ENCODE results near the gene SHANK1.

The SHANK1 gene

DNA sequence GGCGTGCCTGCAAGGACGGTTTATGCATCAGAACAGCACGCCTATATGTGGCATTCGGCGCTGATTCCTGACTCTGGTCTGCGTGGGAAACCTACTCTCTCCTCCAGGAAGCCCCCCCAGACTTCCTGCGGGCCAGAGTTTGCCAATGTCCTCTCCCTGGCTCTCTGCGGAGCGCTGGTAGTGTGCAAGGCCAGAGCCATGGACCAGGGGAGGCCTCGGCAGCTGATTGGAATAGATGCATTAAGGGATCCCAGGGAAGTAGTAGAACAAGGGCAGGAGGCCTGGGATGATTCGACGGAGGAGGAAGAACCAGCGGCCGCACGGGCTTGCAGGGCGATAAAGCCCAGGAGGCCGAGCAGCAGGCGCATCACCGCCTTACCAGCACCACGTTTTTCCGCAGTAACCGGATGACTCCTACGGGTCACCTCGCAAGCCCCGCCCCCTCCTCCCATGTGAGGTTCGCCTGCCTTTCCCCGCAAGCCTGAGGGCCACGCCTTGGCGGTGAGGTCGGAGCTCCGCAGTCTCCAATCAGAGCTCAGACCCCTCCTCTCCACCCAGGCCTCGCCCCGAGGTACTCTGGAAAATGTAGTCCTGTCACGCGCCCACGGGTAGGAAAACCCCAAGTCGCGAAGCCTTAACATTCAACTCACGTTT, 8.6 kb upstream of the SHANK1 start:
- peak; percentile 57 for DNase-seq

DNA sequence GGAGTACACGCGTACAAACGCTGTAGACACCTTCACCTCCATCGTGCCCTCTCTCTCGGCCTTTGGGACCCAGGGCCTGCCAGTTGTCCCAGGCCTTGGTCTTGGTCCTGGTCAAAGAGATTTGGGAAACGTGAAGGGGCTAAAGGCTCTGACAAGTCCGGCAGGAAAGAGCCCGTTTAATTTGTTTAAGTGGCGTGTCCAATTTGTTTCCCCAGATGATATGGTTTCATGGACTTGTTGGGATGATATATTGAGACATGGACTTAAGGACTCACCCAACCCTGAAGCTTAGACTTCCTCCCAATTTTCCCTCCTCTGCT, 6.3 kb upstream of the SHANK1 start:
- DNase-seq, result no peak

DNA sequence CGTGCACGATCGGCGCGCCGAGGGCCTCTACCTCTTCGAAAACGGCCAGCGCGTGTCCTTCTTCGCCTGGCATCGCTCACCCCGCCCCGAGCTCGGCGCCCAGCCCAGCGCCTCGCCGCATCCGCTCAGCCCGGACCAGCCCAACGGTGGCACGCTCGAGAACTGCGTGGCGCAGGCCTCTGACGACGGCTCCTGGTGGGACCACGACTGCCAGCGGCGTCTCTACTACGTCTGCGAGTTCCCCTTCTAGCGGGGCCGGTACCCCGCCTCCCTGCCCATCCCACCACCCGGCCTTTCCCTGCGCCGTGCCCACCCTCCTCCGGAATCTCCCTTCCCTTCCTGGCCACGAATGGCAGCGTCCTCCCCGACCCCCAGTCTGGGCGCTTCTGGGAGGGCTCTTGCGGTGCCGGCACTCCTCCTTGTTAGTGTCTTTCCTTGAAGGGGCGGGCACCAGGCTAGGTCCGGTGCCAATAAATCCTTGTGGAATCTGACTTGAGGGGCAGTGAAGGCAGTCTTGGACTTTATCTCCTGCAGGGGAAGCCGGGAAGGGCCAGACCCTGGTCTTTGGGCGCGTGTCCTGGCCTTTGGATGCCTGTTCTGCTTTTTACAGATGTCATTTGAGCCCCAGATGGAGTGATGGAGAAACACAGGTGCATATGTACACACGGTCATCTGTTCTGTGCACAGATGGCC, 5.8 kb upstream of the SHANK1 start:
- no peak for DNase-seq

DNA sequence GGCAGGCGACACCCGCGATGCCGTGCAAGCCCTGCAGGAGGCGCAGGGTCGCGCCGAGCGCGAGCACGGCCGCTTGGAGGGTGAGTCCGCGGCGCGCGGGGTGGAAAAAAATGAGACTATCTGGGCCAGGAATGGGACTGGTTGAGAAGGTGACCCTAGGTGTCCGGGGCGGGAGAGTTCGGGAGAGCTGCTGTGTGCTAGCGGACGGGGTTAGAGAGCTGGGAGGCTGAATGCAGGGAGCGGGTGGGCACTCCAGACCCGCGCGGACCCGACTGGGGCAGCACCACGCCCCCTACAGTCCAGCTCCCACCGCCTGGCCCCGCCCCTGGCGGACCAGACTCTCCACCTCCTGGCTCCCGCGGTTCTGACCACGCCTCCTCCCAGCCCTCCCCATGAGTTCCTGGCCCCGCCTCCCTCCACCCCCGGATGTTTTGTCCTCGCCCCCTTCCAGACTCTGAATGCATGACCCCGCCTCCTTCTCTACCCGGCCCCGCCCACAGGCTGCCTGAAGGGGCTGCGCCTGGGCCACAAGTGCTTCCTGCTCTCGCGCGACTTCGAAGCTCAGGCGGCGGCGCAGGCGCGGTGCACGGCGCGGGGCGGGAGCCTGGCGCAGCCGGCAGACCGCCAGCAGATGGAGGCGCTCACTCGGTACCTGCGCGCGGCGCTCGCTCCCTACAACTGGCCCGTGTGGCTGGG, 5.1 kb upstream of the SHANK1 start:
- DNase-seq, result peak; percentile 91

DNA sequence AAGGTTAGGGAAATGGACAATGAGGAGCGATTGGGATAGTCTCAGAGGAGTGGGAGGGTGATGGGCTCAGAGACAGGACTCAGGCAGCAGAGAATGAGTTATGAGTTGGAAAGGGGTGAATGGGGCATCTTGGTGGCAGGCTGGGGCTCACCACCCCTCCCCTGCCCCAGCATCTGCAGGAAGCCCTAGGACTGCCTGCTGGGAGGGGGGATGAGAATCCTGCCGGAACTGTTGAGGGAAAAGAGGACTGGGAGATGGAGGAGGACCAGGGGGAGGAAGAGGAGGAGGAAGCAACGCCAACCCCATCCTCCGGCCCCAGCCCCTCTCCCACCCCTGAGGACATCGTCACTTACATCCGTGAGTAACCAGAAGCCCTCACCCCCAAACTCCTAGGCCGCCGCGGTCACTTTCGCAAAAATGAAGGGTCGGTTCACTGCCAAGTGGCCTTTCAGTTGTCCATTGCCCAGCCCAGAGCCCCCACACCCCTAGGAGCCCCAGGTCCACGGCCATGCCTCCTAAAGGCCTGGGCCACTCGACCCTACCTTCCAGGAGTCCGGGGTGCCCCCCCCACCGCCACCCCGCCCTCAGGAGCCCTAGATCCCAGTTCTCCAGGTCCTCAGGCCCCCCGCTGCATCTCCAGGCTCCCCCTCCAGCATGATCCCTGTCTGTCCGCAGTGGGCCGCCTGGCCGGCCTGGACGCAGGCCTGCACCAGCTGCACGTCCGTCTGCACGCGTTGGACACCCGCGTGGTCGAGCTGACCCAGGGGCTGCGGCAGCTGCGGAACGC, 4.3 kb upstream of the SHANK1 start:
- DNase-seq, result no peak

DNA sequence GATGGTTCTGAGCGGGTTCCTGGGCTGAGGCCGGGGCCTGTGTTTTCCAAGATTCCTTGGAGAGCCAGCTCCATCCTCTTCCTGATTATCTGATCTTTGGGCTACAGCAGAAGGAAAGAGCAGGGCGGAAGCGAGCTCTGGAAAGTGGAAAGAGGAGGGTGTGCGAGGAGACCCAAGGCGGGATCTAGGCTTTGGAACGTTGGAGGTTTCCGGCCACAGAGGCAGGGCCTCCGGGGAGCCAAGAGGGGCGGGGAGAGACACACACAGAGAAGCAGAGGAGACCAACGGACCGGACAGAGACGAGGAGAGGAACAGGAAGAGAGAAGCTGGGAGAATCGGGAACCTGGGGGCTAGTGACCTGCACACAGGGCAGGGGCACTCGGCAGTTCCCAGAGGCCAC, 3.5 kb upstream of the SHANK1 start, which contains the start of gene CLEC11A:
TSS of gene CLEC11A (plus strand) at position 296 of the 400 bp plus-strand sequence. CDS start 162 bp downstream, outside the sequence.
- DNase-seq, result no peak

DNA sequence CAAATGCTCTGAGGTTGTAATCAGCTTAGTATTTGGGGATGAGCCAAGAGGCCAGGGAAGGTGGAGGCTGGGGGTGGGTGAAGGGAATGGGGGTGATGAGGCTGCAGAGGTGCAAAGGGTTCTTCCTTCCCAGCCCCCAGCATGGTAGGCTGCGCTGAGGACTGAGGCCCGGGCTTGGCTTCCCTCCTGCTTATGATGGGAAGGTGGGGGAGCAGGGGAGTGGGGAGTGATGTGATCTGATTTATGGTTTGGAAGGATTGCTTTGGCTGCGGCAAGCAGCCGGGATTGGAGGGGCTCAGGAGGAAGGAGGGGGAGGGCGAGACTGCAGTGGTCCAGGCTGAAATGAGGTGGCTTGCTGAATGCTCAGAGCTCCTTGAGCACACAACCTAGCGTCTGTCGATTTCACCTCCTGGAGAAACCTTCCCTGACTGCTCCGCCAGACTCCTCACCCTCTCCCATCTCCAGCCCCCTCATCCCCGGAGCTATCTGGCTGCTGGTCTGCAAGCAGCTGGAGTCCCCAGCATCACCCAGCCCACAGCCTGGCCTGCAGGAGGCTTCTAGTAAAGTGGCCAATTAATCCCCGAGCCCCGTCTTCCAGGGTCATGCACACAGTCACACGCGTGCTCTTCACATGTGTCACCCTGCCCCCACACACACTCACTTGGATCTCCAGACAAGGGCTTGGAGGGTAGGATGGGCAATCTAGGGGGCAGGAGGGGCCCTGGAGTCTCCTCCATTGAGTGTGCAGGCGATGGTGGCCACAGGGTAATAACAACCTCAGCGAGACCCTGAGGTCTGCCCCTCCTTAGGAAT, 2.8 kb upstream of the SHANK1 start:
- DNase-seq, result no peak

DNA sequence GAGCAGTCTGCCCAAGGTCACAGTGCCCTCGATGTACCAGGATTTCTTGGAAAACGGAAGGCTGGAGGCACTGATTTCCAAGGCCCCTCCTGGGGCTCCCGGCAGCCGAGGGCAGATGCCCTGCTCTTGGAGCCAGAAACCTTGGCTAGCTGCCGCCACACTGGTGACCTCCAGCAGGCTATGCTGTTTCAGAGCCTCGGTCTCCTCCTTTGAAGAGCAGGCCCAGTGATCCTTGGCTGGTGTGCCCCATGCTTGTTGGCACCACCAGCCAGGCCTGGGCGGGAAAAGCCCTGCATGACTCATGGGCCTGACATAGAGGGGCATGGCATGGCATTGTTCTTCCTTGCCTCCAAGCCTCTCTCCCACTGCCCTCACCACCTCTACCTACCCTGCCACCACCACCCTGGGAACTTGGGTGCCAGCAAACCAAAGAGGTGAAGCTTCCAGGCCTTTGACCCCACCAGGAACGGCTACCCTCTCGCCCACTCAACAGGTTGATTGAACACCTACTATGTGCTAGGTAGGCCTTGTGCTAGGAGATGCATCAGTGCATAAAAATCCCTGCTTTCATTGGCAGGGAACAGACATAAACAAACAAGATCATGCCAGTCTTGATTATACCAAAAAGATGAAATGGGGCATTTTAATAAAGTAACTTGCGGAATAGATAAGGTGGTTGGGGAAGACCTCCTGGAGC, 2.0 kb upstream of the SHANK1 start:
- DNase-seq, result no peak

DNA sequence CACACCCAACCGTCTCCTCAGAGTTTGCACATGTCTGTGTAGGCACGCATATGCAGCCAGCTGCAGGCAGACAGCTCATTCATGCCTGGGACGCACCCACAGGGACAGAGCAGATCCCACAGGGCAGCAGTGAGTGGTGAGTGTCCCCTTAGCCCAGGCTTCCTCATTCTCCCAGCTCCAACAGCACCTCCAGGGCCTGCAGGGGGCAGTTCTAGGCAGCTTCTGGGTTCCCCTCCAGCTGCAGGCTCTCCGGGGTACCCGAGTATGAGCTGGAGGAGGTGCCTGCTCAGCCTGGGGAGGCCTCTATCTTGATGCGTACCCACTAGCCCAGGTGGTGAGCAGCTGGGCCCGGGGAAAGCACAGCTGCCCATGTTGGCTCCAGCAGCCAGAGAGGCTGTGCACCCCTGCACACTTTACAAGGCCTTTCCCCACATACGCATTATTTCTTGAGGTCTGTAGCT, 1.3 kb upstream of the SHANK1 start:
- no peak for DNase-seq

DNA sequence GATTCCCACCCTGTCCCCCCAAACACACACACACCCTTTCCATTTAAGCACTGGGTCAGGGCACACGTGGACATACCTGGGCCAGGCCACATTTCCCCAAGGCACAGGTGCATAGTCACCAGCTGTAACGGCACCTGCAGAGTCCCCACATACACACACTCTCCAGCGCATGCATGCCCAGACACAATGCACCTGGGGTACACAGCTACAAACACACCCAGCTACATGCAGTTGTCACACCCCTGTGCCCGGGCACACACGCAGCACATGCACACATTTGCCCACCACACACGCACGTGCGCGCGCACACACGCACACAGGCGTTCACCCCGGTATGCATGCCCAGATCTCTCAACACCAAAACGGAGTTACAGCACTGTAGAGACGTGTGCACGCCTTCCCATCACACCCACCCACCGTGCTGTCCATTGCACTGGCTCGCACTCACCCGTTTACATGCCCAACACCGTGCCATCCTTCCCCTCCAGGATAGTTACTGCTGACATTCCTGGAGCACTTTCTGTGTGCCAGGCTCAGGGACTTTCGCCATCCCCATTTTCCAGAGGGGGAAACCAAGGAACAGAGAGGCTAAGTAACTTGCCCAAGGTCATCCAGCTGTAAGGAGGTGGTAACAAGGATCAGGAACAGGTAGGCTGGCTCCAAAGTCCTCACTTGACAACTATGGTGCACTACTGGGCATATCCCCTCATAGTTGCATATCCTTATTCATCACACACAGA, 749 bp upstream of the SHANK1 start:
- DNase-seq, result no peak

DNA sequence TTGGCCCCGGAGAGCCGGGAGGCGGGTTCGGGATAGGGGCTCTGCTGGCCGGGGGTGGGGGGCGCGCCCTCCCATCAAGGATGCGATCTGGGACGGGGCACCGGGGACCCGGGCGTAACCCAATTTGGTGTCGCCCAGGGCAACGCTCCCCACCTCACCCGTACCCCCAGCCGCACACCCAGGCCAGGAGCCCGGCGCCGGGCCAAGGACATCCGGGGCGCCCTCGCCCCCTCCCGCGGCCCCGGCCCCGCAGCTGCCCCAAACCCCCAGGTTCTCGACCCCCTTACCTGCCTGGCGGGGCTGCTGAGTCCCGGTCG, 525 bp downstream of the SHANK1 start:
- no peak for DNase-seq

DNA sequence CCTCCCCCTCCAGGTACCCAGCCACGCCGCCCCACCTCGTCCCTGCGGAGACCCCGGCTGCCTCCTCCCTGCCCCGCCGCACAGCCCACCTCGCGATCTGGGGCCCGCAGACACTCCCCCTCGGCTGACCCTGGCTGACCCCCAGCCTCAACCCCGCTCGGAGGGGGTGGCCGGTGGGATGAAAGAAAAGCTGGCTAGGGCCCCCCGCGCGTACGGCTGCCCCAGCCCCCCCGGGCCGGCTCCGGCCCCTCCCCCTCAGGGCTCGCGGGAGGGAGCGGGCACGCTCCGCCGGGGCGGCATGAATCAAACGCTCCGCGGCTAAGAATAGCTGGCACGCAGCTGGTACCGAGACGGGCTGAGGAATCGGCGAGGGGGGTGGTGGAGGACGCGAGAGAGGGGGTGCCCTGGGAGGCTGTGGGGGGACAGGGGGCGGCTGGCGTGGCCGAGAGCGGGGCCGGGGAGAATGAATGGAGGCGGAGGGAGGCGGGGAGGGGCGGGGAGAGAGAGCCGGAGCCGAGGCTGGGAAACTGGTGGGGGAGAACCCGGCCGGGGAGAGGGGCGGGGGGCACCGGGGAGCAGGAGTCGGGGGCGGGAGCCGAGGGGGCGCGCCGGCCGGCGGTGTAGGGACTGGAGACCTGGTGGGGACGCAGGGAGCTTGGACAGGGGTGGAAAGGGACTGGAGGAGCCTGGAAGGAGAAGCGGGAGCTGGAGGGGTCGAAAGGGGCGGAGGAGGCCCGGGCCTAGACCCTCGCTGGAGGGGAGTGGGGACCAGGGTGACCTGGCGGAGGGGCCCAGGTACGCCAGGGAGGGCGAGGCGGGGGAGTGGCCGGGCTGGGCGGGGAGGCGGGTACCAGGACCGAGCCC, 1.1 kb downstream of the SHANK1 start:
- DNase-seq, result no peak

DNA sequence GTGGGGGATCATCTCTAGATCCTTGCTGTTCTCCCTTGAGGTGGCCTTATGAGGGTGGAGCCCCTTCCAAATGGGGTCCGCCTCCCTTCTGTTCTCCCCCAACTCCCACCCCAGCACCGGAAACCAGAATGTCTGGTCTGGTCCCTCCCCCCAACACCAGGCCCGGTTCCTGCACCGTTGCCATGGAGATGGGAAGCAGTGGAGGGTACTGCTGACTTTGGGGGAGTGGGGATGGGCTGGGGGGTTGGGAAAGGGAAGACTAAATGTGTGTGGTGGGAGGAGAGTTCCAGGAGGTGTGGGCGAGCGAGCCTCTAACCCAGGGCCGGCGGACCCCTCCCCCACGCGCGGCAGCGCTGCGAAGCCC, 1.7 kb downstream of the SHANK1 start:
- DNase-seq, result no peak

DNA sequence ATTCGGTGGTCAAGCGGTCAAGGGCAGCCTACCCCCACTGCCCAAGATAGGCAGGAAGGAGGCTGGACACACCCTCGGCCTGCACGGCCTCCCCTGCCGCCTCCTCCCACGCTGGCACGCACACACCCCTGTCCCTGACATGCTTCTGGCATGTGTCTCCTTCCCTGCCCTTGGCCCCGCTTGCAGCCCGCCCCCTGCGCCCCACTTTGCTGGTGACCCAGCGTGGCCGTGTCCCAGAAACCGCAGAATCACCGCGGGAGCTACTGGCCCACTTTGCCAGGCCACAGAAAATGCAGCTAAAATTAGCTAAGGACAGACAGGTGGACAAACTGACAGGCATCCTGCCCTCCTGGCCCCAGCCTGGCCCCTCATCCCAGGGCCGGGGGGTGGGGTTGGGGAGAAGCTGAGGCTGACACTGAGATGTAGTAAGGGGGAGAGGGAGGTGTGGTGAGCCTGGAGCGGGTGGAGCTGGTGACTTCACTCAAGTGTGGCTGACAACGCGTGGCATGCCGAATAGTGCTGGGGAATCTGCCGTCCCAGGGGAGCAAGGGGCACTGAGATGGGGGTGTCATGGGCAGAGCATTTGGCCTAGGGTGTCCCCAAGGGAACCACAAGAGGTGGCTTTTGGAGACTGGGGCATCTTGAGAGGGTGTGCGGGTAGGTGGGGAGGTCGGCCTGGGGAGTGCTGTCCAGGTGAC, 2.4 kb downstream of the SHANK1 start:
- no peak for DNase-seq

DNA sequence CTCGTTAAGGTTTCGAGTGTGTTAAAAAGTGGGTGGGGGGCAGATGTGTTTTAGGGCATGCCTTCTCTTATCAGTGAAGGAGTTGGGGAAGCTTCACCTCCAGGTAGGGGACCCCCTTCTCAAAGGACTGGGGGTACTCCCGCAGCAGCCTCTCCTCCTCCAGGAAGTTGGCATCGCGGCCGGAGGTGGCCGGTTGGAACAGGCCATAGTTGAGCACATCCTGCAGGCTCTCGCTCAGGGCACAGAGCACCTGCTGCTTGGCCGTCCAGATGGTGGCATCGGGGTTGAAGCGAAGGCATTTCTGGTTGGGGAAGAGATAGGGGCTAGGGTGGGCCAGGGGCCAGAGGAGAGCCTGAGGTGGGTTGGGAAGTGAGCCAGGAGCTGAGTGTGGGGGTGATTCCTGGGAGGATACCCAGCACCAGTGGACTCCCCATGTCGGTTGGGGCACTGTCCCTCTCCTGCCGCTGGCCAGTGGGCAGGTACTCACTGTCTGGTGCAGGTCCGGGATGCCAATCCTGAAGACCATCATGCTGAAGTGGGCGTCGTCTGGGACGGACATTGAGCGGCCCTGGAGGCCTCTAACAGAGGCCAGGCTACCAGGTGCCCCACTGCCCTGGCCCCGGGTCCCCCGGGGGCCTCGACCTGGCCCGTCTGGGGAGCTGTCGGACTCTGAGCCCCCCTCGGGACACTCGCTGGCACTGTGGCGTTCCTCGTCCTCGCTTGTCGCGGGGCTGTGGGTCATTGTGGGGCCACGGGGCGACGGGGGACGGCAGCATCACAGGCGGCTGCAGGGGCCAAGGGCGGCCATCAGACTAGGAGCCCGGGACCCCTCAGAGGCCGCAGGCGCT, 3.2 kb downstream of the SHANK1 start:
- DNase-seq, result no peak

DNA sequence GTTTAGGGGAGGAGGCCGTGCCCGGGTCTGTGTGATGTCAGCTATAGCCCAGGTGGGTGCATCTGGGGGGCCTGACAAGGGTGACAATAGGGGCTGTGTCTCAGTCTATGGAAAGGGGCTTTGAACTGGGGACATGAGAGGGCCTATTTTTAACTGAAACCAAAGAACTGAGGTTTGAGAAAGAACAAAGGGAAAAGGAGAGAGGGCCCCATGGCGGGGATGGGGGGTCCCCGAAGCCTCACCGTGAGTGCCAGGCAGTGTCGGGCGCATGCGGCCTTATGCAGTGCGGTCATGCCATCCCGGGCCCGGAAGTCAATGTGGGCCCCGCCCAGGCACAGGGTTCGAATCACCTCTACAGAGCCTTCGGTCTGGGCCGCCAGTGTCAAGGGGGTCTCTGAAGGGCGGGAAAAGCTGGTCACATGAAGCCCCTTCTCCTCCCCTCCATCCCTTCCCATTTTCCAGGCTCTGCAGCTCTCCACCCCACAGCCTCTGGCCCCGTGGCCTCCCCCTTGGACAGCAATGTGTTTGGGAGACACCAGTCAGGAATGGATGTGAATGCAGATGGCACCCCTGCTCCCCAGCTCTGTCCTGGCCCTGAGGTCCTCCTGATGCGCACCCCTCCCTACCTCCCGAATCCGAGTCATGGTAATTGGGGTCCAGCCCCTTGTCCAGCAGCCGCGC, 5.9 kb downstream of the SHANK1 start:
- no peak for DNase-seq

DNA sequence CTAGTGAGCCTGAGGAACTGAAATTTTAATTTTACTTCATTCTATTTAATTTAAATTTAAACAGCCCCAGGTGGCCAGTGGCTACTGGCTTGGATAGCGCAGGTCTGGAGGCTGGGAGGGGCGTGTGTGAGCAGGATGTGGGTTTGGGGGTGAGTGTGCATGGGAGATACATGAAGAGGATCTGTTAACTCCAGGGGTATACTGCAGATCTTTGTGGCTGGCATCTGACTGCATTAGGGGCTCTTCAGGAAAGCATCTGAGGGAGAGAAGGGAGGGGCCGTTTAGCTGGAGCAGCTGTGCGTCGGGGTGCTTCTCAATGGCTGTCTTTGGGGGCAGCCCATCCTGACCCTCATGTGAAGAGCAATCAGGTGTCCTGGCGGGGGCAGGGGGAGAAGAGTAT, 6.8 kb downstream of the SHANK1 start:
- no peak for DNase-seq

DNA sequence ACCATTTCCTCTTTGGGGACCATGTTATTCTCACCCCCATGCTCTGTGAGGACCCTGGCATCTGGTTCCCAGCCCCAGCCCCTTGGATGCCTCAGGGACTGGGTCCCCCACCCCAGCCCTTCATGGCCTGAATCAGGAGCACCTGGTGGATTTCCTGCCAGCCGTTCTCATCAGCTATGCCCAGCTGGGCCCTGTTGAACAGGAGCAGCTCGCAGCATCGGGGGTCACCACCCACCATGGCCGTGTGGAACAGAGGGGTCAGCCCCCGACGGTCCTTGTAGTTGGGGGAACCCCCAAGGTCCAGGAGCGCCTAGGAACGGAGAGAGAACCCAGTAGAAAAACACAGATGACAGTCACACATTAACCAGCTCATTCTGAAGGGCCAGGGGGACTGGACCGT, 7.8 kb downstream of the SHANK1 start:
- DNase-seq, result no peak
